ENCODE results near the gene KLHL7.

GRCh38 chr7:23115991-23116390 is 10.4 kb downstream of the KLHL7 start:
- TF ChIP-seq CTCF (IDR thresholded peaks at IDR 0.05; ENCODE audit: extremely low read depth in 1 of 2, insufficient read depth in 1 of 2, low read depth in 1 of 2, low read length in 2 of 2) (no peak), EZH2 (IDR thresholded peaks at IDR 0.05; ENCODE audit: borderline replicate concordance, low read depth, low read length, severe bottlenecking) (no peak), POLR2AphosphoS5 (IDR thresholded peaks at IDR 0.05; ENCODE audit: insufficient read depth, low read depth, low read length) (no peak)
